Dedifferentiated amniotic fluid mesenchymal stem cell (primary cell): ENCODE results near the gene UMAD1.

Experiments used
- DNase-seq: peaks from one replicate; pipeline ENCODE4 v3.0.0-alpha.2; 2016; ENCODE audit errors: extremely low spot score

Gene UMAD1

GRCh38 chr7:7640221-7641128, at the start of gene UMAD1:
Gene UMAD1, plus strand, starts transcription at chr7:7640752. Its CDS starts 32,620 bp downstream, at chr7:7673372.
- peak; percentile 99 for DNase-seq

- peak; percentile 36 for DNase-seq
Observed at GRCh38 chr7:7595451-7595850, 45.1 kb upstream of the UMAD1 start.

- DNase-seq: no peak
Observed at GRCh38 chr7:7596176-7596575, 44.4 kb upstream of the UMAD1 start.

GRCh38 chr7:7607010-7607409, 33.5 kb upstream of the UMAD1 start:
- DNase-seq: no peak

- DNase-seq: no peak
Observed at GRCh38 chr7:7609330-7609729, 31.2 kb upstream of the UMAD1 start.

GRCh38 chr7:7612519-7612918, 28.0 kb upstream of the UMAD1 start:
- no peak for DNase-seq

- no peak for DNase-seq
Observed at GRCh38 chr7:7613210-7613609, 27.3 kb upstream of the UMAD1 start.

- no peak for DNase-seq
Observed at GRCh38 chr7:7614018-7614741, 26.4 kb upstream of the UMAD1 start.

- no peak for DNase-seq
Observed at GRCh38 chr7:7617550-7617949, 23.0 kb upstream of the UMAD1 start.

- DNase-seq: no peak
Observed at GRCh38 chr7:7618410-7618809, 22.1 kb upstream of the UMAD1 start.

- no peak for DNase-seq
Observed at GRCh38 chr7:7620236-7620635, 20.3 kb upstream of the UMAD1 start.

GRCh38 chr7:7620644-7621210, 19.8 kb upstream of the UMAD1 start:
- DNase-seq: no peak

- no peak for DNase-seq
Observed at GRCh38 chr7:7628476-7628875, 12.1 kb upstream of the UMAD1 start.

- DNase-seq: no peak
Observed at GRCh38 chr7:7630626-7631329, 9.8 kb upstream of the UMAD1 start.

- no peak for DNase-seq
Observed at GRCh38 chr7:7639421-7639820, 1.1 kb upstream of the UMAD1 start.

GRCh38 chr7:7639847-7640220, 718 bp upstream of the UMAD1 start:
- no peak for DNase-seq

GRCh38 chr7:7641129-7641663, 644 bp downstream of the UMAD1 start:
- no peak for DNase-seq

- no peak for DNase-seq
Observed at GRCh38 chr7:7642081-7642480, 1.5 kb downstream of the UMAD1 start.

GRCh38 chr7:7647495-7648036, 7.0 kb downstream of the UMAD1 start:
- DNase-seq: no peak

- DNase-seq: no peak
Observed at GRCh38 chr7:7650682-7651206, 10.2 kb downstream of the UMAD1 start.

- DNase-seq: no peak
Observed at GRCh38 chr7:7651479-7651878, 10.9 kb downstream of the UMAD1 start.
